ENCODE data around the gene CTNNA3. TPM values are rescaled to one million over a fixed set of nuclear protein-coding genes. Genes with fewer than 3 reads are reported as not detected.

Gene CTNNA3
- total RNA-seq, 2 donors from 2014 or later: 0.37 to 1.1 TPM

- Histone ChIP-seq H3K4me3 (no peak overlapping the region), H3K27ac (no peak overlapping the region), H3K27me3 (no peaks in the 10 kb centered on the region), H3K4me1 (no peaks in the 10 kb centered on the region), H3K9me3 (no peaks in the 10 kb centered on the region), H3K36me3 (no peaks in the 10 kb centered on the region), H3K9ac (ENCODE audit: low read depth in 2 of 2, low read length in 2 of 2) (no peak overlapping the region)
- TF ChIP-seq, protein P1, sequence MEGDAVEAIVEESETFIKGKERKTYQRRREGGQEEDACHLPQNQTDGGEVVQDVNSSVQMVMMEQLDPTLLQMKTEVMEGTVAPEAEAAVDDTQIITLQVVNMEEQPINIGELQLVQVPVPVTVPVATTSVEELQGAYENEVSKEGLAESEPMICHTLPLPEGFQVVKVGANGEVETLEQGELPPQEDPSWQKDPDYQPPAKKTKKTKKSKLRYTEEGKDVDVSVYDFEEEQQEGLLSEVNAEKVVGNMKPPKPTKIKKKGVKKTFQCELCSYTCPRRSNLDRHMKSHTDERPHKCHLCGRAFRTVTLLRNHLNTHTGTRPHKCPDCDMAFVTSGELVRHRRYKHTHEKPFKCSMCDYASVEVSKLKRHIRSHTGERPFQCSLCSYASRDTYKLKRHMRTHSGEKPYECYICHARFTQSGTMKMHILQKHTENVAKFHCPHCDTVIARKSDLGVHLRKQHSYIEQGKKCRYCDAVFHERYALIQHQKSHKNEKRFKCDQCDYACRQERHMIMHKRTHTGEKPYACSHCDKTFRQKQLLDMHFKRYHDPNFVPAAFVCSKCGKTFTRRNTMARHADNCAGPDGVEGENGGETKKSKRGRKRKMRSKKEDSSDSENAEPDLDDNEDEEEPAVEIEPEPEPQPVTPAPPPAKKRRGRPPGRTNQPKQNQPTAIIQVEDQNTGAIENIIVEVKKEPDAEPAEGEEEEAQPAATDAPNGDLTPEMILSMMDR (IDR thresholded peaks at IDR 0.05): no peak
- DNase-seq: no peak
- intact Hi-C loops (cut with DNase I): no loop called here
Observed at GRCh38 chr10:66795866-66796265, 900.1 kb downstream of the CTNNA3 start.

DNA sequence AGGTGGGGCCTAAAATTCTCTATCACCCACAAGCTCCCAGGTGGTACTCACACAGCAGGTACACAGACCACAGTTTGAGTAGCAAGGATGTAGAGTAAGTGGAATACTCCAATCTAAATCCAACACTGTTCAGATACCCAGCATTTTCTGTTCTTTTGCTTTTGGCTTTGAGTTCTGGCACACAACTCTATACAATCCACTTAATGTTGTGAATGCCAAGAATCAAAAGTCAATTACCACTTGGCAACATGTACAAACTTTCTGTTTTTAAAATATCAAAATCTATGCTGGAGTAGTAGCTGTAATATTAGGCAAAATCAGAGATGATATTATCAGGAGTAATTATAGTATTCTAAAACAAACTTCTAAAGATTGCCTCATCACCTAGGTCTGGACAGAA is 903.6 kb downstream of the CTNNA3 start:
- intact Hi-C loops (cut with DNase I): no loop called here
- Histone ChIP-seq H3K9me3 (no peaks in the 10 kb centered on the region), H3K27ac (no peak overlapping the region), H3K9ac (ENCODE audit: low read depth in 2 of 2, low read length in 2 of 2) (no peak overlapping the region), H3K4me3 (no peak overlapping the region), H3K36me3 (no peaks in the 10 kb centered on the region), H3K27me3 (no peaks in the 10 kb centered on the region), H3K4me1 (no peaks in the 10 kb centered on the region)
- TF ChIP-seq, protein P1 (IDR thresholded peaks at IDR 0.05): no peak
- DNase-seq: no peak

- H3K9ac ChIP-seq (ENCODE audit: low read depth in 2 of 2, low read length in 2 of 2): no peak overlapping the region
- no peaks in the 10 kb centered on the region for H3K9me3 ChIP-seq
- H3K36me3 ChIP-seq: no peaks in the 10 kb centered on the region
- TF ChIP-seq, protein P1 (IDR thresholded peaks at IDR 0.05): no peak
- no peak for DNase-seq
- no peak overlapping the region for H3K4me3 ChIP-seq
- no peaks in the 10 kb centered on the region for H3K4me1 ChIP-seq
- no peak overlapping the region for H3K27ac ChIP-seq
- intact Hi-C loops (cut with DNase I): no loop called here
- H3K27me3 ChIP-seq: no peaks in the 10 kb centered on the region
Observed at GRCh38 chr10:66788178-66788987, 907.6 kb downstream of the CTNNA3 start.

GRCh38 chr10:66786709-66787108 is 909.3 kb downstream of the CTNNA3 start:
- Histone ChIP-seq H3K9me3 (no peaks in the 10 kb centered on the region), H3K4me1 (no peaks in the 10 kb centered on the region), H3K27ac (no peak overlapping the region), H3K4me3 (no peak overlapping the region), H3K9ac (ENCODE audit: low read depth in 2 of 2, low read length in 2 of 2) (no peak overlapping the region), H3K27me3 (no peaks in the 10 kb centered on the region), H3K36me3 (no peaks in the 10 kb centered on the region)
- intact Hi-C loops (cut with DNase I): no loop called here
- DNase-seq: no peak
- TF ChIP-seq, protein P1 (IDR thresholded peaks at IDR 0.05): no peak

- intact Hi-C loops (cut with DNase I): no loop called here
Observed at GRCh38 chr10:66784770-66785169, 911.2 kb downstream of the CTNNA3 start.

More at GRCh38 chr10:66784770-66785169, 911.2 kb downstream of the CTNNA3 start:
- no peaks in the 10 kb centered on the region for H3K4me1 ChIP-seq
- no peak for DNase-seq
- no peak overlapping the region for H3K9ac ChIP-seq (ENCODE audit: low read depth in 2 of 2, low read length in 2 of 2)
- H3K27ac ChIP-seq: no peak overlapping the region
- H3K27me3 ChIP-seq: no peaks in the 10 kb centered on the region
- H3K9me3 ChIP-seq: no peaks in the 10 kb centered on the region
- no peaks in the 10 kb centered on the region for H3K36me3 ChIP-seq
- TF ChIP-seq, protein P1 (IDR thresholded peaks at IDR 0.05): no peak
- H3K4me3 ChIP-seq: no peak overlapping the region

Measured in colonic mucosa (tissue), 4 donors.